Epithelial cell of esophagus (primary cell): ENCODE results near the gene UBE4A.
A peak's percentile ranks its signal among the peaks of the same experiment; 100 is the strongest.

Source experiments
- DNase-seq: peaks from one replicate; pipeline ENCODE4 v3.0.0; 2010; ENCODE audit warnings: low read depth
- H3K4me3 ChIP-seq: 2 replicates; pipeline ENCODE4 v1.5.1; 2011; ENCODE audit warnings: mild to moderate bottlenecking, low read length, control low read depth
- CTCF ChIP-seq: IDR thresholded peaks from 2 replicates; pipeline ENCODE4 v1.5.1; 2011; ENCODE audit warnings: low read depth, mild to moderate bottlenecking, low read length, control low read depth, inconsistent platforms; ENCODE audit not compliant: insufficient read depth; ENCODE audit errors: missing control alignments

Gene UBE4A

GRCh38 chr11:118341815-118342489 is 17.4 kb upstream of the UBE4A start:
- TF ChIP-seq CTCF: no peak
- peak; percentile 7 for DNase-seq
- H3K4me3 ChIP-seq: no peak overlapping the region

DNA sequence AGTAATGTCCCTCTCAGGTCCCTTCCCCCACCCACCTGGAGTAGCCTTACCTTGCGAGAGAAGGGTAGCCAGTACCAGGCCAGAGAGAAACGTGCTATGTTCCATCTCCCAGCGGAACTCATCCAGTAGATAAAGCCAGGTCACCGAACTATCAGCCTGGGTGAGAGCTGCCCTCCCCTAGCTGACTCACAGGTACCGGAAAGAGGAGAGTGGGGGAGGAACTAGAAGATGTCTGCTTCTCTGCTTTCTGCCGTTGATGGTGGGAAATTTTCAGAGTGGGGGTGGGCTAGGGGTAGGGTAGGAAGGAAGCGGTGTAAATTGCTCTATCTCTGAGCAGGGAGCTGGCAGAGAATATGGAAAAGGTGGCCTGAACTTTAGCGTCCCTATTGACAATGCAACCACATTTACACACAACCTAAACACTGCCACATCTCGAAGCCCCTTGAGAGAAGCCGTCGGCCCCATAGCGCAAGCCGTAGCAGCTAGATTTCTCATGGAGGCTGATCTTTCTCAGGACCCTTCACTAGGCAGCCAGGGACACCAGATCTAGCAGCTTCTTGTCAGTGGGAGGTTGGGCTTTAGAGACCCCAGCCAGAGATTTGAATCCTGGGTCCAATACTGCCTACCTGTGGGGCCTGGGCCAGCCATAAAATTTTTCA is 16.8 kb upstream of the UBE4A start, which contains the start of gene CD3D:
Gene CD3D (minus strand): TSS at position 203 of the 659 bp plus-strand sequence. CDS start 98 bp downstream, at position 105.
- H3K4me3 ChIP-seq: no peak within 1 kb of the TSS
- no peak for DNase-seq
- TF ChIP-seq CTCF: no peak

GRCh38 chr11:118343248-118343647 is 16.2 kb upstream of the UBE4A start:
- H3K4me3 ChIP-seq: no peak overlapping the region
- no peak for DNase-seq
- TF ChIP-seq CTCF: no peak

DNA sequence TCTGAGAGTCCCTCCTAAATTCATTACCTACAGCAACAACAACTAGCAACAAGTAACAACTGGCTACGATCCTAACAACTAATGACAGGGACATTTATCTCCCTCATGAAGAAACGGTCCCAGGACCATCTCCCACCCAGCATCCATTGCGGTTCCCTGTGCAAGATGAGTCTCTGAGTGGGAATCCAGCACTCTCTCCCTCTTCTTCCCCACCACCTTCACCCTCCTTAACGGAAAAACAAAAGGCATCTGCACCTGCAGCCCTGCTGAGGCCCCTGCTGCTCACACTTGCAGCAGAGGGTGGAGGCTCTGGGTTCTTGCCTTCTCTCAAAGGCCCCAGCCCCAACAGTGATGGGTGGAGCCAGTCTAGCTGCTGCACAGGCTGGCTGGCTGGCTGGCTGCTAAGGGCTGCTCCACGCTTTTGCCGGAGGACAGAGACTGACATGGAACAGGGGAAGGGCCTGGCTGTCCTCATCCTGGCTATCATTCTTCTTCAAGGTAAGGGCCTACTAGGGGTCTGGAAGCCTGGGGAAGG is 15.4 kb upstream of the UBE4A start, which contains the start of gene CD3G:
Gene CD3G (plus strand): TSS at position 364 of the 535 bp plus-strand sequence. CDS start 80 bp downstream, at position 444.
- DNase-seq: no peak

DNA sequence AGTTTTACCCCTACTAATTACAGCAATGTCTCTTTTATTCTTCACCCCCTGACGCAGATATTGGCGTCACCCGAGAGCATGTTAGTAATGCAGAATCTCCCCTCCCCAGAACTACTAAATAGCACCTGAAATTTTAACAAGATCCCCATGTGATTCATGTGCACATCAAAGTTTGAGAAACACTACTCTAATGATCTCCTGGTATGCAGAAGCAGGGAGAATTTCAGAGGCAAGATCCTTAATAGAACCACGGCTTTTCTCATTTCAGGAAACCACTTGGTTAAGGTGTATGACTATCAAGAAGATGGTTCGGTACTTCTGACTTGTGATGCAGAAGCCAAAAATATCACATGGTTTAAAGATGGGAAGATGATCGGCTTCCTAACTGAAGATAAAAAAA is 9.9 kb upstream of the UBE4A start:
- H3K4me3 ChIP-seq: no peak overlapping the region
- no peak for TF ChIP-seq CTCF
- no peak for DNase-seq

More for the DNA sequence above, 15.4 kb upstream of the UBE4A start, which contains the start of gene CD3G:
- no peak for TF ChIP-seq CTCF
- H3K4me3 ChIP-seq: no peak within 1 kb of the TSS

GRCh38 chr11:118353084-118353710 is 6.2 kb upstream of the UBE4A start:
- no peak overlapping the region for H3K4me3 ChIP-seq
- peak; percentile 43 for TF ChIP-seq CTCF
- DNase-seq: peak; percentile 32
